ENCODE data around the gene STYK1.

The STYK1 gene, protein sequence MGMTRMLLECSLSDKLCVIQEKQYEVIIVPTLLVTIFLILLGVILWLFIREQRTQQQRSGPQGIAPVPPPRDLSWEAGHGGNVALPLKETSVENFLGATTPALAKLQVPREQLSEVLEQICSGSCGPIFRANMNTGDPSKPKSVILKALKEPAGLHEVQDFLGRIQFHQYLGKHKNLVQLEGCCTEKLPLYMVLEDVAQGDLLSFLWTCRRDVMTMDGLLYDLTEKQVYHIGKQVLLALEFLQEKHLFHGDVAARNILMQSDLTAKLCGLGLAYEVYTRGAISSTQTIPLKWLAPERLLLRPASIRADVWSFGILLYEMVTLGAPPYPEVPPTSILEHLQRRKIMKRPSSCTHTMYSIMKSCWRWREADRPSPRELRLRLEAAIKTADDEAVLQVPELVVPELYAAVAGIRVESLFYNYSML

DNA sequence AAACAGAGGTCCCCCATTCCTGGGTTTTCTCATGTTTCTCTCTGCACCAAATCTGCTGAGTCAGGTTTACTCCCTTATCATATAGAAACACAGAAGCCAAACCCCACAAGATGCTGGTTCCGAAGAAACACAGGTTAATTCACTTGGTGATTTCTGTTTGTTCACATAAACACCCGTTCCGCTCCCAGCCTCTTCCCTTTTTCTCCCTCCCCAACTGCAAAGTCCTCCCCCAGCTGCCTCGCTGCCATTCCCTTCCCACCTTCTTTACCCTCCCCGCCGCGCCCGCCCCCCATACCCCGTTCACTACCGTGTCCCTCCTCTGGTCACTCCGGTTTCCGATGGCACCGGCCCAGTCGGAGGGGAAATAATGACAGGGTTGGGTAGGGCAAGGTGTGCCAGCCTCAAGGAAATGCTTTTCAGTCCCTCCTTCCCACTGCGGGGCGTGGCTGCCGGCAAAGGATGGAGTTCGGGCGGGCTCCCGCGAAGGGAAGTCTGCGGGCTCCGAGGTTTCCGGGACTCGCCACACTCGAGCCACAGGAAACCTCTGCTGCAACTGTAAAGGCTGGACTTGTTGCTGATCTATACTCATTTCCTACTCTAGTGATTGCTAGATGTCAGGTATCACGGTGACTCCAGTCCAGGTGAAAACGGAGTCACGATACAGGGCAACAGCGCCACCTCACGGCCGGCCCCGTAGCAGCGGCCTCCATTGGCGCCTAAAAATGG is at the start of gene STYK1:
TSS of gene STYK1 (minus strand) at position 394 of the 726 bp plus-strand sequence. CDS start 39,434 bp downstream, outside the sequence.
- Histone ChIP-seq H3K4me3 (ENCODE audit: low read depth, low read length) (peak within 1 kb of the TSS; percentile 79), H3K27me3 (ENCODE audit: control insufficient read depth, insufficient read depth, low read length) (no peaks in the 10 kb centered on the region), H3K4me1 (ENCODE audit: control insufficient read depth, insufficient read depth, low read length) (peaks cover 5% of the 10 kb centered on the region), H3K27ac (ENCODE audit: low read depth, low read length) (no peak within 1 kb of the TSS), H3K36me3 (ENCODE audit: control insufficient read depth, insufficient read depth, low read length) (no peaks in the 10 kb centered on the region), H3K9me3 (ENCODE audit: control insufficient read depth, insufficient read depth, low read depth, low read length) (no peaks in the 10 kb centered on the region), H3K9ac (ENCODE audit: low read length) (peak within 1 kb of the TSS; percentile 47)

DNA sequence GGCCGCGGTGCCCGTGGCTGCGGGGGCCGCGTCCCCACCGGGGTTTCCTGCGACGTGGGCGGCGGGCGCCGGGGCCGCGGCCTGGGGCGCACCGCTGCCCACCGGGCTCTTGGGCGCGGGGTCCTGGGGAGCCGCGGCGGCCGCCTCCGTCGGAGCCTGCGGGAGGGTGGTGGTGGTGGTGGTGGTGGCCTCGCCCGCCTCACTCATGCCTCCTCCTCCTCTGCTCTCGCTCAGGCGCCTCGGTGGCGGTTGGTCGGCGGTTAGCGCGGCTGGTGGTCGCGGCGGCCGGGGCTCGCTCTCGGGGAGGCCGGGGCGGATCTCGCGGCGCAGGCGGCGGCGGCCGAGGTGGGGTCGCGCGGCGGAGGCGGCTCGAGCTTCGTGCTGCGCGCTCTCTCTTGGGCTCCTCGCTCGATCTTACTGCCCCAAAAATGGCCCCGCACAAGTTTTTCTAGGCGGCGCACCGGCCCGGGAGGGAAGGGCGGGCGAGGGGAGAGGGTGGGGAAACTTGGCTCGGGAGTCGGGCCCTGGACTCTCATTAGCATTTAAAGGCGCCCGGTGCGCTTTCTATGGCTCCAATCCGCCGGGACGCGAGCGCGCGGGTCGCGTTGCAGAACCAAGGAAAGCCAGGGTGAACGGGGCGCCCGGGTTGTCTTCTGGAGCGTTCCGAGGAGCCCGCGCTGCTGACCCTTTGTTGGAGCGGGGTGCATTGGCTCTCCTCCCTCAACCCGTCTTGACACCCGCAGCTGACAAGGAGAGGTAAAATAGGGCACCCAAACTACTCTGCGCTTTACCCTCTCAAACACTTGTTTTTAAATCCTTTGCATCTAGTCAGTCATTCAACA is 49.3 kb upstream of the STYK1 start, which contains the start of gene YBX3:
TSS of gene YBX3 (minus strand) at position 419 of the 842 bp plus-strand sequence. CDS start at position 207, 212 bp downstream.
- Histone ChIP-seq H3K4me3 (ENCODE audit: low read depth, low read length) (peak within 1 kb of the TSS; percentile 72), H3K27me3 (ENCODE audit: control insufficient read depth, insufficient read depth, low read length) (peaks cover 9% of the 10 kb centered on the region; the same call in 1 of the 2 replicates), H3K4me1 (ENCODE audit: control insufficient read depth, insufficient read depth, low read length) (peaks cover 33% of the 10 kb centered on the region), H3K36me3 (ENCODE audit: control insufficient read depth, insufficient read depth, low read length) (0 out of 2 replicates have a peak, but pooled peaks cover under 1% of the 10 kb centered on the region), H3K27ac (ENCODE audit: low read depth, low read length) (peak within 1 kb of the TSS; percentile 64), H3K9ac (ENCODE audit: low read length) (peak within 1 kb of the TSS; percentile 90), H3K9me3 (ENCODE audit: control insufficient read depth, insufficient read depth, low read depth, low read length) (no peaks in the 10 kb centered on the region)

DNA sequence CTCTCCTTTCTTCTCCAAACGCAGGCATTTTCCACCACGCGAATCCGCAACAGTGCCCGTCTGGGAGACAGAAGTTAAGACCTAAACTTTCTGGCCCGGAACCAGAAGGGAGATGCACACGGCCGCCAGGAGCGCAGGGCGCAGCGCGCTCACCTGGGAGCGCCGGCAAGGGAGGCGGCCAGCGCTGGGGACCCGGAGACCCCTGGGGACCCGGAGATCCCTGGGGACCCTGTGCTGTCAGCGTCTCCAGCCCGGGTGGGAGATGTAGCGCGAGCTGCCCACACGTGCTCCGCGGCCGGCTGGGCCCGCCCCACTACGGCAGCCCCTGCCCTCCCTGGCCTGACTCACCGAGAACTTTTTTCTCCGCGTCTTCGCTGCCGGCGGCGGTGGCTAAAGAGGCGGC is 48.7 kb upstream of the STYK1 start:
- H3K27ac ChIP-seq (ENCODE audit: low read depth, low read length): peak overlapping the region; percentile 64; the same call in 1 of the 2 replicates
- H3K9ac ChIP-seq (ENCODE audit: low read length): peak overlapping the region; percentile 90
- peaks cover 9% of the 10 kb centered on the region; the same call in 1 of the 2 replicates for H3K27me3 ChIP-seq (ENCODE audit: control insufficient read depth, insufficient read depth, low read length)
- H3K9me3 ChIP-seq (ENCODE audit: control insufficient read depth, insufficient read depth, low read depth, low read length): no peaks in the 10 kb centered on the region
- H3K4me3 ChIP-seq (ENCODE audit: low read depth, low read length): peak overlapping the region; percentile 72
- peaks cover 39% of the 10 kb centered on the region for H3K4me1 ChIP-seq (ENCODE audit: control insufficient read depth, insufficient read depth, low read length)
- H3K36me3 ChIP-seq (ENCODE audit: control insufficient read depth, insufficient read depth, low read length): peaks cover 5% of the 10 kb centered on the region; the same call in 1 of the 2 replicates

DNA sequence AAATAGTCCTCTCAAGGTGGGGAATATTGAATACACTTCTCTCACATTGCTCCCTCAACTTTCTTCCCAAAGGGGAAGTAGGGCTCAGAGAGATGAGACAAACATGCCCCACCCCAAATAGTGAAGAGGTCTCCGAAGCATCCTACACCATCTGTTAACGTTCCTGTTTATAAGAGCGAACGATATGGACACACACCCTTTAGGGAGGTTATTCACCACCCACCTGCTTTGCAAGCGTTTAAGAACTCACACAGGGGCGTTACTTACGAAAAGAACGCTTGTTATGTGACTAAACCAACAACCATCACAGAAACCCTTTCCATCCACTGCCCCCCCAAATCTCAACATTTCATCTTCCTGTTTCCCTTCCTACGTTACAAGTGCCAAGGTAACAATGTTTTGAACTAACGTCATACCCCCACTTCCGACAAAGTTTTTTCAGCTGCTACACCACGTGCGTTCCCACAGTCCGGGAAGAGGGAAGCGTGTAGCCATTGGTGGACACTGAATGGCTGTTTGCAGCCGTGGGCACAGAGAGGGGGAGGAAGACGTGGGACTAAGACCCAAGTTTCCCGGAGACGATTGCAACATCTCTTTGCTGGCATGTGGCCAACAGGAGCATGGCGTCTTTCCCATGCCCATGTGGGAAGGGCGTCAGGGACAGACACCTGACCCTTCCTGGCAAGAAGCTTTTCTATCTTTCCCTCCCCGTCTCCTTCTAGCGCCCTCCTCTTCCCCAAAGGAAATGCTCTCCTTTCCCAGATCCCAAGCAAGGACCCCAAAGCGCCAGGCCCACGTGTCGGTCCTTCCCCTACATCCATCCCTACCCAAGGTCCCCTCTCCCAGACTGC is 48.0 kb upstream of the STYK1 start:
- H3K27me3 ChIP-seq (ENCODE audit: control insufficient read depth, insufficient read depth, low read length): peaks cover 9% of the 10 kb centered on the region; the same call in 1 of the 2 replicates
- peaks cover 5% of the 10 kb centered on the region; the same call in 1 of the 2 replicates for H3K36me3 ChIP-seq (ENCODE audit: control insufficient read depth, insufficient read depth, low read length)
- H3K4me1 ChIP-seq (ENCODE audit: control insufficient read depth, insufficient read depth, low read length): peaks cover 46% of the 10 kb centered on the region
- peak overlapping the region; percentile 72 for H3K4me3 ChIP-seq (ENCODE audit: low read depth, low read length)
- H3K9ac ChIP-seq (ENCODE audit: low read length): peak overlapping the region; percentile 90
- H3K9me3 ChIP-seq (ENCODE audit: control insufficient read depth, insufficient read depth, low read depth, low read length): no peaks in the 10 kb centered on the region
- peak overlapping the region; percentile 64; the same call in 1 of the 2 replicates for H3K27ac ChIP-seq (ENCODE audit: low read depth, low read length)

DNA sequence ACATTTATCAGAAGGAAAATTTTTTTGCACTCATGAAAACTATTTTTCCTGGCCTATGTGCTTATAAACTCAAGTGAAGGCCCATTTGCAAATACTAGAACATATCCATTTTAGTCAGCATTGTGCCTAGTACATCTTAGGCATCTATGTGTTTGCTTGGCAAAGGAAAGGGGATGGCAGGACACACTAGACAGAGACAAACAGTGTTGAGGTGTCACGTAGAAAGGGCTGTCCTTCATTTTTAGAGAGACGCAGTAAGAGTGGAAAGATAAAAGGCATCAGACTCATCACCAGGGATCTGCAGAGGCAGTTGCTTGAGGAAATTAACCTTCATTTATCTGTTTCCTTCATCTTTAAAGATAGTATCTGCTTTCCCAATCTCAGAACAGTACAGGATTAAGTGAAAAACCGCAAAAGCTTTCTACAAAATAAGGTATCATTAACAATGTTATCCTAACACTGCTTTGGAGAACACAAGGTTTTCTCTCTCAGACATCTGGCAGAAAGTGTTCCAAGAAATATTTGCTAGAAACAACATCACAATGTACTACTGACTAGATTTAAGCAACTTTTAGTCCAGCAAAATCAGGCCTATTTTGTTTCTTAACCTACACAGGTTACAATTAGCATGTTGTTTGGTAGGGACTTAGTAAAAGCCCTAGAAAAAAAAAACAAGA is 47.3 kb upstream of the STYK1 start:
- Histone ChIP-seq H3K9ac (ENCODE audit: low read length) (peak overlapping the region; percentile 90), H3K4me1 (ENCODE audit: control insufficient read depth, insufficient read depth, low read length) (peaks cover 53% of the 10 kb centered on the region), H3K4me3 (ENCODE audit: low read depth, low read length) (peak overlapping the region; percentile 72), H3K9me3 (ENCODE audit: control insufficient read depth, insufficient read depth, low read depth, low read length) (no peaks in the 10 kb centered on the region), H3K36me3 (ENCODE audit: control insufficient read depth, insufficient read depth, low read length) (peaks cover 10% of the 10 kb centered on the region), H3K27me3 (ENCODE audit: control insufficient read depth, insufficient read depth, low read length) (peaks cover 9% of the 10 kb centered on the region; the same call in 1 of the 2 replicates), H3K27ac (ENCODE audit: low read depth, low read length) (no peak overlapping the region)

DNA sequence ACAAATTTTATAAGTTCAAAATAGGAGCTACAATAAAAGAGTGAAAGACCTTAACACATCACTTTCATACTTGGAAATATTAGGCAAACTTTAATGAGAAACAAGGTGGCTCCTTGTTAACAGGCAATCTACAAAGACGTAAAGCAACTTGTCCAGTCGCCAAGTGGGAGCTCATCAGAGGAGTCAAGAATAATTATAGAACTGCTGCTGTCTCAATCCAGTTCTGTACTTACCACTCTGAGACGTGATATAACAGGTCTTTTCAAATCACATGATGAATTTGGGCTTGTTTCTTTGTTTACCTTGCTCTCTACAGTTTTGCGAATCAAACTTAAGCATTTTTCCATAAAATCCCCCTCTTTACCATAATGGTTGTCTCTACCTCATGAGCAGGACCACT is 45.6 kb upstream of the STYK1 start:
- Histone ChIP-seq H3K4me3 (ENCODE audit: low read depth, low read length) (peak overlapping the region; percentile 72; the same call in 1 of the 2 replicates), H3K9me3 (ENCODE audit: control insufficient read depth, insufficient read depth, low read depth, low read length) (no peaks in the 10 kb centered on the region), H3K4me1 (ENCODE audit: control insufficient read depth, insufficient read depth, low read length) (peaks cover 54% of the 10 kb centered on the region), H3K9ac (ENCODE audit: low read length) (no peak overlapping the region), H3K36me3 (ENCODE audit: control insufficient read depth, insufficient read depth, low read length) (peaks cover 26% of the 10 kb centered on the region), H3K27me3 (ENCODE audit: control insufficient read depth, insufficient read depth, low read length) (peaks cover 7% of the 10 kb centered on the region; the same call in 1 of the 2 replicates), H3K27ac (ENCODE audit: low read depth, low read length) (no peak overlapping the region)

DNA sequence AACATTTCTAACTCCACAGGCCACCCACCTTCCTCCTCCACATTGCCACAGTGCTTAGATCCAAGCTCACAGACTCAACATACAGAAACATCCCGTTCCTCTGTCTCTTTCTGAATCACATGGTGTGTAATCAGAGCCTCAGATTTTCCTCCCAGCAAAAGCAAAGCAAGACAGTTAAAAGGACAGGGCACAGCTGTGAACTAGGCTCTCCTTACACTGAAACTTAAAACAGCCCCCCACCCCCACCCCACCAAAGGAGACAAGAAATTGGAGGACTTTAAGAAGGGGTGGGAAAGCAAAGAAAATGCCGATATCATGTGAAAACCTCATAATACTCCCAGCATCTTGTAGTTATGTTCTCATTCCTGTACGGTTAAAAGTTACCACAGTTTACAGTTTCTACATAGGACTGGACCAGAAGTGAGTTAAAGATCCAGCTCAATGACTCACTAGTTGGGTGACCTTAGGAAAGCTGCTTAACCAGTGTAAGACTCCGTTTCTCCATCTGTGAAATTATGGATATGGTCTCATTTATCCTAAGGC is 44.5 kb upstream of the STYK1 start:
- peak overlapping the region; percentile 13 for H3K9ac ChIP-seq (ENCODE audit: low read length)
- peaks cover 38% of the 10 kb centered on the region for H3K36me3 ChIP-seq (ENCODE audit: control insufficient read depth, insufficient read depth, low read length)
- no peaks in the 10 kb centered on the region for H3K9me3 ChIP-seq (ENCODE audit: control insufficient read depth, insufficient read depth, low read depth, low read length)
- H3K4me3 ChIP-seq (ENCODE audit: low read depth, low read length): peak overlapping the region; percentile 33; the same call in 1 of the 2 replicates
- no peak overlapping the region; the same call in 1 of the 2 replicates for H3K27ac ChIP-seq (ENCODE audit: low read depth, low read length)
- peaks cover 50% of the 10 kb centered on the region for H3K4me1 ChIP-seq (ENCODE audit: control insufficient read depth, insufficient read depth, low read length)
- H3K27me3 ChIP-seq (ENCODE audit: control insufficient read depth, insufficient read depth, low read length): no peaks in the 10 kb centered on the region

DNA sequence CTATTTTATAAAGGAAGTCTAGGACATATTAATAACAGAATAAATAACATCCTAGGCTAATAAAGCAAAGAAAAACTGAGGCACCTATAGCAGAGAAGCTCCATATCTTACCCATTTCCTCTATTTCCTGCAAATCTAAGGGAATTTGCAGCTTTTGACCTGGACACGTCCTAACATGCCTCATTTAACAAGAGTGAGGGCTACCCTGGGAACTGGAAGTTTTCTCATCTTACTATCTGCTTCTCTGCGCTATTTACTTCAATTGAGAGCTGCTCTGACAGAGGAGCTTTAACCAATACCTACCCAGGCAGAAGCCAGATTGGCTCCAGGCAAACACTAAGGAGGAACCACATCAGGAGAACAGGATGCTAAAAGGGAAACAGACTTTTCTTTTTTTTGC is 43.6 kb upstream of the STYK1 start:
- no peaks in the 10 kb centered on the region for H3K27me3 ChIP-seq (ENCODE audit: control insufficient read depth, insufficient read depth, low read length)
- peak overlapping the region; percentile 33; the same call in 1 of the 2 replicates for H3K4me3 ChIP-seq (ENCODE audit: low read depth, low read length)
- H3K9me3 ChIP-seq (ENCODE audit: control insufficient read depth, insufficient read depth, low read depth, low read length): no peaks in the 10 kb centered on the region
- H3K36me3 ChIP-seq (ENCODE audit: control insufficient read depth, insufficient read depth, low read length): peaks cover 47% of the 10 kb centered on the region
- peaks cover 50% of the 10 kb centered on the region for H3K4me1 ChIP-seq (ENCODE audit: control insufficient read depth, insufficient read depth, low read length)
- H3K27ac ChIP-seq (ENCODE audit: low read depth, low read length): peak overlapping the region; percentile 80
- H3K9ac ChIP-seq (ENCODE audit: low read length): peak overlapping the region; percentile 35

DNA sequence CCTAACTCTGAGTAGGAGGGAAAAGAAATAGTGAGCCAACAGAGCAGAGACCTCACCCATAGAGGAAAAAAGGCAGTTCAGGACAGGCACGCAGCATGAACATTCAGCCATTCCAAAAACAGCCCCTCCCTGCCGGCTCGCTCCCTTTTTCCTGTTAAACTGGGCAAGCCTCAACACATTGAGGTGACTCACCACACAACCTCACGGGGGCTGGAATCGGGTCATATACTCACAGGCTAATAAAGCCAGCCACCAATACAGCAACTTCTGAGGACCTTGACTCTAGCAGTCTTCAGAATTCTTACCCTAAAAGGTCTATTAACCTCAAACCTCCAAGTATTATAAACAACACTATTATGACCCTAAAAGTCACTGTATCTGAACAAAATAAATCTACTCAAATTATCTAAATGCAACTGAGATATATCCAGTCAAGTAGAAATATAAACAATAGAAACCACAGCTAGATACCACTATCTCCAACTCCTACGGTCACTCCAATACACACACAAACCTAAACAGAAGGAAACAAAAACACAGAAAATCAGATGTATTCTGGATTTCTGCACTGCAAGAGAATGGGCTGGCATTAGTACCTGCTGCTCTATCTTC is 43.0 kb upstream of the STYK1 start:
- Histone ChIP-seq H3K9me3 (ENCODE audit: control insufficient read depth, insufficient read depth, low read depth, low read length) (no peaks in the 10 kb centered on the region), H3K36me3 (ENCODE audit: control insufficient read depth, insufficient read depth, low read length) (peaks cover 53% of the 10 kb centered on the region), H3K27ac (ENCODE audit: low read depth, low read length) (peak overlapping the region; percentile 80), H3K4me1 (ENCODE audit: control insufficient read depth, insufficient read depth, low read length) (peaks cover 50% of the 10 kb centered on the region), H3K27me3 (ENCODE audit: control insufficient read depth, insufficient read depth, low read length) (no peaks in the 10 kb centered on the region), H3K4me3 (ENCODE audit: low read depth, low read length) (peak overlapping the region; percentile 33; the same call in 1 of the 2 replicates), H3K9ac (ENCODE audit: low read length) (peak overlapping the region; percentile 35)
